ENCODE results near the gene SHISA5. TPM values are rescaled to one million over a fixed set of nuclear protein-coding genes. Genes with fewer than 3 reads are reported as not detected.
A peak's percentile ranks its signal among the peaks of the same experiment; 100 is the strongest.

SHISA5 gene
- total RNA-seq, 2 donors from 2014 or later: 192 to 193 TPM

- Histone ChIP-seq H3K4me1 (ENCODE audit: control insufficient read depth, insufficient read depth, low read length) (no peaks in the 10 kb centered on the region), H3K27me3 (ENCODE audit: control insufficient read depth, insufficient read depth, low read length, poor library complexity, severe bottlenecking) (no peaks in the 10 kb centered on the region), H3K36me3 (ENCODE audit: control insufficient read depth, insufficient read depth, low read length) (peaks cover 32% of the 10 kb centered on the region), H3K4me3 (ENCODE audit: low read length) (peak overlapping the region; percentile 97), H3K27ac (ENCODE audit: low read depth, low read length) (peak overlapping the region; percentile 22), H3K9ac (ENCODE audit: extremely low read depth, low read length, poor library complexity, severe bottlenecking) (peak overlapping the region; percentile 90), H3K9me3 (ENCODE audit: control insufficient read depth, low read length) (no peaks in the 10 kb centered on the region)
- H3K4me1 Mint-ChIP-seq: peaks cover 6% of the 10 kb centered on the region
- H3K27ac Mint-ChIP-seq: peak overlapping the region; percentile 94
- no peaks in the 10 kb centered on the region for H3K27me3 Mint-ChIP-seq (ENCODE audit: insufficient read depth)
- DNase-seq: no peak
- TF ChIP-seq, protein P1, sequence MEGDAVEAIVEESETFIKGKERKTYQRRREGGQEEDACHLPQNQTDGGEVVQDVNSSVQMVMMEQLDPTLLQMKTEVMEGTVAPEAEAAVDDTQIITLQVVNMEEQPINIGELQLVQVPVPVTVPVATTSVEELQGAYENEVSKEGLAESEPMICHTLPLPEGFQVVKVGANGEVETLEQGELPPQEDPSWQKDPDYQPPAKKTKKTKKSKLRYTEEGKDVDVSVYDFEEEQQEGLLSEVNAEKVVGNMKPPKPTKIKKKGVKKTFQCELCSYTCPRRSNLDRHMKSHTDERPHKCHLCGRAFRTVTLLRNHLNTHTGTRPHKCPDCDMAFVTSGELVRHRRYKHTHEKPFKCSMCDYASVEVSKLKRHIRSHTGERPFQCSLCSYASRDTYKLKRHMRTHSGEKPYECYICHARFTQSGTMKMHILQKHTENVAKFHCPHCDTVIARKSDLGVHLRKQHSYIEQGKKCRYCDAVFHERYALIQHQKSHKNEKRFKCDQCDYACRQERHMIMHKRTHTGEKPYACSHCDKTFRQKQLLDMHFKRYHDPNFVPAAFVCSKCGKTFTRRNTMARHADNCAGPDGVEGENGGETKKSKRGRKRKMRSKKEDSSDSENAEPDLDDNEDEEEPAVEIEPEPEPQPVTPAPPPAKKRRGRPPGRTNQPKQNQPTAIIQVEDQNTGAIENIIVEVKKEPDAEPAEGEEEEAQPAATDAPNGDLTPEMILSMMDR (conservative IDR thresholded peaks at IDR 0.05): no peak
- H3K9me3 Mint-ChIP-seq: no peaks in the 10 kb centered on the region
- peak overlapping the region; percentile 98 for H3K4me3 Mint-ChIP-seq
- 1% methylated on average over 20 to 21 of the region's 21 CpGs for WGBS, 2 experiments (ENCODE audit: insufficient coverage in 1 of 2, insufficient read length in 1 of 2)
- peaks cover 26% of the 10 kb centered on the region for H3K36me3 Mint-ChIP-seq (ENCODE audit: low read depth)
Observed at GRCh38 chr3:48440590-48440958, 63.4 kb downstream of the SHISA5 start.

GRCh38 chr3:48439820-48440589, 64.0 kb downstream of the SHISA5 start, which contains the start of the genes CCDC51 and TMA7:
CCDC51 (minus strand) TSS chr3:48440119; CDS start chr3:48435128, 4,991 bp downstream.
TMA7 (plus strand) TSS chr3:48440257; CDS start chr3:48440297, 40 bp downstream.
- Histone ChIP-seq H3K27me3 (ENCODE audit: control insufficient read depth, insufficient read depth, low read length, poor library complexity, severe bottlenecking) (no peaks in the 10 kb centered on the region), H3K4me3 (ENCODE audit: low read length) (peak within 1 kb of the TSS; percentile 97), H3K36me3 (ENCODE audit: control insufficient read depth, insufficient read depth, low read length) (peaks cover 32% of the 10 kb centered on the region), H3K9ac (ENCODE audit: extremely low read depth, low read length, poor library complexity, severe bottlenecking) (peak within 1 kb of the TSS; percentile 90), H3K9me3 (ENCODE audit: control insufficient read depth, low read length) (no peaks in the 10 kb centered on the region), H3K27ac (ENCODE audit: low read depth, low read length) (peak within 1 kb of the TSS; percentile 22), H3K4me1 (ENCODE audit: control insufficient read depth, insufficient read depth, low read length) (no peaks in the 10 kb centered on the region)
- Mint-ChIP-seq H3K27me3 (ENCODE audit: insufficient read depth) (no peaks in the 10 kb centered on the region), H3K4me3 (peak within 1 kb of the TSS; percentile 98), H3K4me1 (peaks cover 4% of the 10 kb centered on the region), H3K27ac (peak within 1 kb of the TSS; percentile 94), H3K9me3 (no peaks in the 10 kb centered on the region), H3K36me3 (ENCODE audit: low read depth) (peaks cover 26% of the 10 kb centered on the region)
- peak; percentile 99 for DNase-seq
- TF ChIP-seq, protein P1 (conservative IDR thresholded peaks at IDR 0.05): no peak
- WGBS, 2 experiments (ENCODE audit: insufficient coverage in 1 of 2, insufficient read length in 1 of 2): 0 to 3% methylated on average over 9 to 54 of the region's 54 CpGs

DNA sequence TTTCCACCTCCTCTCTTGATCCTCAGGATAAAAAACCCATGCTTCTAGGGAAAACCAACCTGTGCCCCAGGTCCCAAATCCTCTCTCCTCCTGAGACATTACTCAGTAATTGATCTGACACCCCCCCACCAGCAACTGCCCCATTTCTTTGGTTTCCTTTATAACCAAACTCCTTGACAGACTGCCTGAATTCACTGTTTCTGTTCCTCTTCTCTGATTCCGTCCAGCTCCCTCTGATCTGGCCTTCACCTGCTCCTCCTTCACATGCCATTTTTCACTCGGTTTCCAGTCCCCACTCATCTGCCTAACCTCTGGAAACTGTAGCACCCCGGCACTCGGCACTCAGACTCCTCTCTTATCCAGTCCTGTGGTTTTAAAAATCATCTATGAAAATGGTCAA, 66.2 kb downstream of the SHISA5 start:
- Mint-ChIP-seq H3K4me1 (peaks cover 4% of the 10 kb centered on the region), H3K4me3 (no peak overlapping the region), H3K27ac (no peak overlapping the region), H3K9me3 (no peaks in the 10 kb centered on the region), H3K27me3 (ENCODE audit: insufficient read depth) (no peaks in the 10 kb centered on the region), H3K36me3 (ENCODE audit: low read depth) (peaks cover 33% of the 10 kb centered on the region)
- H3K9ac ChIP-seq (ENCODE audit: extremely low read depth, low read length, poor library complexity, severe bottlenecking): no peak overlapping the region
- H3K27me3 ChIP-seq (ENCODE audit: control insufficient read depth, insufficient read depth, low read length, poor library complexity, severe bottlenecking): no peaks in the 10 kb centered on the region
- DNase-seq: no peak
- H3K9me3 ChIP-seq (ENCODE audit: control insufficient read depth, low read length): no peaks in the 10 kb centered on the region
- TF ChIP-seq, protein P1 (conservative IDR thresholded peaks at IDR 0.05): no peak
- no peaks in the 10 kb centered on the region for H3K4me1 ChIP-seq (ENCODE audit: control insufficient read depth, insufficient read depth, low read length)
- H3K27ac ChIP-seq (ENCODE audit: low read depth, low read length): no peak overlapping the region
- peaks cover 35% of the 10 kb centered on the region for H3K36me3 ChIP-seq (ENCODE audit: control insufficient read depth, insufficient read depth, low read length)
- H3K4me3 ChIP-seq (ENCODE audit: low read length): no peak overlapping the region
- 86 to 95% methylated on average over 2 to 4 of the region's 4 CpGs for WGBS, 2 experiments (ENCODE audit: insufficient coverage in 1 of 2, insufficient read length in 1 of 2)

All from endodermal cell (in vitro differentiated cells).